Subcutaneous abdominal adipose tissue (tissue), 5 donors: ENCODE data around the gene SAC3D1.

Experiments used
- H3K27ac ChIP-seq: one replicate; pipeline ENCODE4 v1.7.0; 2013; ENCODE audit warnings: low read depth, mild to moderate bottlenecking, inconsistent platforms, low read length, moderate library complexity
- H3K27me3 ChIP-seq, 5 donors: one replicate each; pipeline ENCODE4 v1.7.0; 2013; ENCODE audit warnings: low read length in 5 of 5, inconsistent platforms in 1 of 5; ENCODE audit not compliant: control insufficient read depth in 5 of 5, insufficient read depth in 4 of 5
- H3K36me3 ChIP-seq, 5 donors: one replicate each; pipeline ENCODE4 v1.7.0; 2013; ENCODE audit warnings: low read length in 5 of 5; ENCODE audit not compliant: control insufficient read depth in 5 of 5, insufficient read depth in 5 of 5
- H3K4me1 ChIP-seq, 5 donors: one replicate each; pipeline ENCODE4 v1.7.0; 2013; ENCODE audit warnings: low read length in 5 of 5, mild to moderate bottlenecking in 3 of 5, moderate library complexity in 1 of 5; ENCODE audit not compliant: control insufficient read depth in 5 of 5, insufficient read depth in 5 of 5
- H3K4me3 ChIP-seq, 5 donors: one replicate each; pipeline ENCODE4 v1.7.0; 2013; ENCODE audit warnings: low read length in 5 of 5, low read depth in 1 of 5
- H3K9ac ChIP-seq, 5 donors: one replicate each; pipeline ENCODE4 v1.7.0; 2013; ENCODE audit warnings: low read length in 5 of 5, mild to moderate bottlenecking in 4 of 5, moderate library complexity in 3 of 5
- H3K9me3 ChIP-seq, 5 donors: one replicate each; pipeline ENCODE4 v1.7.0; 2013; ENCODE audit warnings: low read length in 5 of 5; ENCODE audit not compliant: control insufficient read depth in 5 of 5
- donor health status: healthy.
- donor health status: healthy.
- donor health status: healthy.
- donor health status: healthy.
- donor health status: healthy.

The SAC3D1 gene

DNA sequence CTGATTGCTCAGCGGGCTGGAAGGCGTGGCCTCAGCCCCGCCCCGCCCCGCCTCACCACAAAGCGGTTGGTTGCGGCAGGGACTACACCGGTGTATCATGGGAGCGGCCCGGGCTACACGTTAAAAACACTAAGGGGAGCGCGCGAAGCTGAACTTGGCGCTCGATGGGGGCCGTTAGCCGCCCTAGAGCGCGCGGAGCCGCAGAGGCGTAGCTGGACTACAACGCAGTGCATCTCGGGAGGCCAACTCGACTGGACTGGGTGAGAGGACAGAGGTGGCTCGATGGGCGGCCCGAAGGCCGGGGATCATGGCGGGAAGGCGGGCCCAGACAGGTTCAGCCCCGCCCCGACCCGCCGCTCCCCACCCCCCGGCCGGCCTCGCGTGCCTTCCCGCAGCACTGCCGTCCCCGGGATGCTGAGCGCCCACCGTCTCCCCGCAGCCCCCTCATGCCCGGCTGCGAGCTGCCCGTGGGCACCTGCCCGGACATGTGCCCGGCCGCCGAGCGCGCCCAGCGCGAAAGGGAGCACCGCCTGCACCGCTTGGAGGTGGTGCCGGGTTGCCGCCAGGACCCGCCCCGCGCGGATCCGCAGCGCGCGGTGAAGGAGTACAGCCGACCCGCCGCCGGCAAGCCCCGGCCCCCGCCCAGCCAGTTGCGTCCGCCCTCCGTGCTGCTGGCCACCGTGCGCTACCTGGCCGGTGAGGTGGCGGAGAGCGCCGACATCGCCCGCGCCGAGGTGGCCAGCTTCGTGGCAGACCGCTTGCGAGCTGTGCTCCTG is at the start of gene SAC3D1:
SAC3D1 (plus strand) TSS at position 364 of the 776 bp plus-strand sequence; CDS start at position 447, 83 bp downstream.
- peaks cover 0 to 50% (median 33%) of the 10 kb centered on the region in 5 donors for H3K4me1 ChIP-seq
- H3K27me3 ChIP-seq, result no peaks in the 10 kb centered on the region
- H3K27ac ChIP-seq, result peak within 1 kb of the TSS; percentile 88
- H3K36me3 ChIP-seq, result peaks cover 0 to 49% (median 40%) of the 10 kb centered on the region in 5 donors
- no peaks in the 10 kb centered on the region for H3K9me3 ChIP-seq
- H3K4me3 ChIP-seq, result peak within 1 kb of the TSS; percentile 59 to 82 (median 76)
- H3K9ac ChIP-seq, result peak within 1 kb of the TSS in 4 of 5 donors; percentile 72 to 80 (median 76)

DNA sequence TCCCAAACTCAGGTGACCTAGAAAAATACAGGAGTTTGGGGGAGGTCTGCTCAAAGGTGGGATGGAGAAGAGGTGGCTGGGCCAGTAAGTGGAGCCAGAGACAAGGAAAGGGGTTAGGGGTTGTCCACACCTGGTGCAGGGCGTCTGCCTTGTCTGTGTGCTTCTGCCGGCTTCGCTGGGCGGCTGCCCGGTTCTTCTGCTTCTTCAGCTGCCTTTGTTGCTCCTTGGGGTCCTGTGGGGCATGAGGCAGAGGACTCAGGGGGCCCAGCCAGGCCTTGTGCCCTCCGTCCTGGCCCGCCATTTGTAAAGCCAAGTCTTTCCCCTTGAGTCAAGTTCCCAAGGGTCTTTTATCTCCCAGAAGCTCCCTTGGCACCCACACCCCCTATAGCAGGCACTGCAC is 46.7 kb upstream of the SAC3D1 start:
- H3K27ac ChIP-seq, result no peak overlapping the region
- no peak overlapping the region for H3K9ac ChIP-seq
- peaks cover 0 to 5% (median 0%) of the 10 kb centered on the region in 5 donors for H3K27me3 ChIP-seq
- H3K9me3 ChIP-seq, result no peaks in the 10 kb centered on the region
- H3K4me3 ChIP-seq, result no peak overlapping the region
- no peaks in the 10 kb centered on the region for H3K36me3 ChIP-seq
- peaks cover 0 to 40% (median 19%) of the 10 kb centered on the region in 5 donors for H3K4me1 ChIP-seq

DNA sequence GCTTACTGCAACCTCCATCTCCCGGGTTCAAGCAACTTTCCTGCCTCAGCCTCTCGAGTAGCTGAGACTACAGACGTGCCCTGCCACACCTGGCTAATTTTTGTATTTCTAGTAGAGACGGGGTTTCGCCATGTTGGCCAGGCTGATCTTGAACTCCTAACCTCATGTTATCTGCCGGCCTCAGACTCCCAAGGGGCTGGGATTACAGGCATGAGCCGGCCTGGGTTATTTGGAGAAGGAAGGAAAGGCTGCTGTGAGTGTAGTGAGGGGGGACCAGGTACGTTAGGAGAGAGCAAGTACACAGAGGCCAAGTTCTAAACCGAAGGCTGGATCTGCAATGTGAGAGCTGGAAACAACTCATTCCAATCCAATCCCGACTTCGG is 44.7 kb upstream of the SAC3D1 start:
- Histone ChIP-seq H3K27me3 (peaks cover 0 to 5% (median 0%) of the 10 kb centered on the region in 5 donors), H3K4me1 (peaks cover 0 to 23% (median 12%) of the 10 kb centered on the region in 5 donors), H3K4me3 (peak overlapping the region; percentile 50 to 70 (median 56)), H3K9ac (peak overlapping the region in 3 of 5 donors; percentile 62 to 71 (median 68)), H3K36me3 (no peaks in the 10 kb centered on the region), H3K27ac (no peak overlapping the region), H3K9me3 (no peaks in the 10 kb centered on the region)

DNA sequence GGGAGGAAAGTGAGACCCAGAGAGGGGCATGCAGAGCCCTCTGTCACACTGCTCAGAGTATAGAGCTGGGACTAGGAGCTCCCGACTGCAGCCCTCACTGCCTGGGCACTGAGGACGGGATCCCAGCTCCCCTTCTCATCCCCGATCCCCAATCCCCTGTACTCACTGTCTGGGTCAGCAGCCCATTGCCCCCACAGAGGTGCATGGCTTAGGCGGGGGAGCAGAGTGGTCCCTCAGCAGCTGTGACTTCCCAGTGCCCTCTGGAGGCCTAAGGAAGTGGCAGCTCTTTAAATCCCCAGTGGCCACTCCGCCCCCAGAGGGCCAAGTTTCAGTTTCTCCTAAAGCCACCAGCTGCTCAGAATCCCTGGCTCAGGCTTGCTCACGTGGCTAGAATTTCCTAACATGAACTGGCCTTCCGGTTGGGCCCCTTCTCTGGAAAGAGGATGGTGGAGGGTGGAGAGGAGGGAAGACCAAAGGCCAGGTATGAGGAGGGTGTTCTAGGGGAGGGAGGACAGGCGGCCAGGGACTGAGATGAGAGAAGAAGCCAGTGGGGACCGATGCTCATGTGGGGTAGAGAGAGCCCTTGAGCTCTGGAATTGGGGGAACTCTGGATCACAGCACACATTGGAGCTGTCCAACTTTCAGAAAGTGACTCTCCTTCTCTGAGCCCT is 44.2 kb upstream of the SAC3D1 start, which contains the start of gene BATF2:
BATF2 (minus strand) TSS at position 262 of the 671 bp plus-strand sequence; CDS start at position 205, 57 bp downstream.
- H3K4me1 ChIP-seq, result peaks cover 0 to 23% (median 12%) of the 10 kb centered on the region in 5 donors
- peak within 1 kb of the TSS in 4 of 5 donors; percentile 32 to 71 (median 65) for H3K9ac ChIP-seq
- H3K4me3 ChIP-seq, result peak within 1 kb of the TSS; percentile 50 to 70 (median 56)
- H3K9me3 ChIP-seq, result no peaks in the 10 kb centered on the region
- H3K27ac ChIP-seq, result no peak within 1 kb of the TSS
- H3K27me3 ChIP-seq, result peaks cover 0 to 4% (median 0%) of the 10 kb centered on the region in 5 donors
- H3K36me3 ChIP-seq, result no peaks in the 10 kb centered on the region

DNA sequence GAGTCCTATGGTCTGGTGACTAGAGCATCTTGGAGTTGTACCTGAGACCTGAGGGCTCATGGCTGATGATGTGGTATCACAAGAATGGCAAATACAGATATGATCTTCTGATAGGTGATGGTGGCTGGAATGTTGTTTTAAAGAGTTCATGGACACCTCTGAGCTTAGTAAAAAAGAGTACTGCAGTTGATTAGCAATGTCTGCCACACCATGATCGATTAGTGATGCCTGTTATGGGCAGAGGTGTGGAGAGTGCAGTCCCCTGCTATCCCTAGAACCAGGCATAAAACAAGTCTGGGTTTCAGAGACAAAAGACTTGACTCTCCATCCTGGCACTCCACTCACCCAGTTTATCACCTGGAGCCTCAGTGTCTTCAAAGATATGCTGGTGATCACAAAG is 42.9 kb upstream of the SAC3D1 start:
- Histone ChIP-seq H3K27ac (no peak overlapping the region), H3K9ac (no peak overlapping the region)

DNA sequence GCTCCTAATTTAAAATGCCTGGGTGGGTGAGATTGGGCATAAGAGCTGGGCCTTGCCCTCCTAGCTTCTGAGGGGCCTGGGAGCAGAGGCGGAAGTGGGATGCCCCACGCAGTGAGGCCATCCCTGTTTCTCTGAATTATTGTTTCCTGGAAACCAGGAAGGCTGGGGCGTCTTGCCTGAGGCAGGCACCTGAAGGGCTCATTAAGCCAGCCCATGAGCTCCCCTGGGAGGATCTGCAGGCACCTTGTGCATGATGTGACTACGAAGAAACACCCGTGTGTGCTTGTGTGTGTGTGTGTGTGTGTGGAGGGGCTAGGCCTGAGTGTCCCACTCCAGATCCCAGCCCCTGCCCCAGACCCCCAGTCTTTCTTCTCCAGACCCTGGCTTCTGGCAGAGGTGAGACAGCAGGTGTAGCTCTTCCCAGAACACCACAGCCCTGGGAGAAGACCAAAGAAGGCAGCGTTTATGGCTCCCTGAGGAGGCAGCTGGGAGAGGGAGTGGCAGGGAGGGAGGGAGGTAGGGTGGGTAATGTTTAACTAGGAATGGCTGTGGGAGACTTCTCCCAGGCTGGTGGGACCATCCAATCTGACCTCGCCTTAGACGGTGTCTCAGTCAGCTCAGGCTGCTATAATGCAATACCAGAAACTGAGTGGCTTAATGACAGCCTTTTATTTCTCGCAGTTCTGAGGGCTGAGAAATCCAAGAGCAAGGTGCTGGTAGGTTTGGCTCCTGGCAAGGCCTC is 42.1 kb upstream of the SAC3D1 start:
- Histone ChIP-seq H3K9ac (no peak overlapping the region), H3K27ac (no peak overlapping the region), H3K27me3 (peaks cover 0 to 5% (median 4%) of the 10 kb centered on the region in 5 donors), H3K4me1 (peaks cover 0 to 23% (median 12%) of the 10 kb centered on the region in 5 donors), H3K9me3 (no peaks in the 10 kb centered on the region), H3K4me3 (no peak overlapping the region), H3K36me3 (no peaks in the 10 kb centered on the region)

More for the DNA sequence above, 42.9 kb upstream of the SAC3D1 start:
- peaks cover 0 to 5% (median 4%) of the 10 kb centered on the region in 5 donors for H3K27me3 ChIP-seq
- peaks cover 0 to 23% (median 12%) of the 10 kb centered on the region in 5 donors for H3K4me1 ChIP-seq
- H3K4me3 ChIP-seq, result no peak overlapping the region
- no peaks in the 10 kb centered on the region for H3K9me3 ChIP-seq
- no peaks in the 10 kb centered on the region for H3K36me3 ChIP-seq

DNA sequence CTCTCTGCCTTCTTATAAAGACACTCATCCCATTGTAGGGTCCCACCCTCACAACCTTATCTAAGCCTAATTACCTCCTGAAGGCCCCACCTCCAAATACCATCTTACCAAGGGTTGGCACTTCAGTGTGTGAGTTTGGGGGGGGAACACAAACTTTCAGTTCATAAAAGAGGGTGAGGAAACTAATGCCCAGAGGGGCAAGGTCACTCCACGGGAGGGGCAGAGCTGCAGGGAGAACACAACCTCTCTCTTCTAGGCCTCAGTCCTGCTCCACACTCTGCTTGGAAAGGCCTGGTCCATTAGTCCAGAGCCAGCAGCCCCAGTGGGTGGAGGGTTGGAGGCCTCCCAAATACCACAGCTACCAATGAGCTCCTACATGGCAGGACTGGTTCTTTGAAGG is 41.5 kb upstream of the SAC3D1 start:
- no peaks in the 10 kb centered on the region for H3K9me3 ChIP-seq
- no peaks in the 10 kb centered on the region for H3K36me3 ChIP-seq
- H3K9ac ChIP-seq, result no peak overlapping the region
- peaks cover 0 to 5% (median 4%) of the 10 kb centered on the region in 5 donors for H3K27me3 ChIP-seq
- no peak overlapping the region for H3K4me3 ChIP-seq
- peaks cover 0 to 20% (median 12%) of the 10 kb centered on the region in 5 donors for H3K4me1 ChIP-seq
- H3K27ac ChIP-seq, result no peak overlapping the region

DNA sequence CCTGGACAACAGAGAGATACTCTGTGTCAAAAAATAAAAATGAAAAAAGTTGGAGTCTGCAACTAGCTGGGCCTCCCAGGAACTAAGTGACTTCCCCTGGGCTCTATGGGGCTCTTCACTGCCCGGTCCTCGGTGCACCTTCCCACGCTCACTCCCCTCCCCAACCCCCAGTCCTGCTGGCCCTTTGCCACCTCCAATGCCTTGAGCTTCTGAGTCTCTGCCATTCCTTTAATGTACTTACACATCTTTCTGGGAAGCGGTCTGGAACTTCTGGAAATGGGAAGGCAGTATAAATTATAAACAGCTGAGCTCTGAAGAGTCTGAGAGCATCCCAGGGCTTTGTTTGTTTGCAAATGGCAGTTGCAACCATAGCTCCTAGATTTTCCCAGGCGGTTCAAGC is 38.3 kb upstream of the SAC3D1 start:
- Histone ChIP-seq H3K4me3 (no peak overlapping the region), H3K9me3 (no peaks in the 10 kb centered on the region), H3K27ac (no peak overlapping the region), H3K27me3 (peaks cover 0 to 5% (median 0%) of the 10 kb centered on the region in 5 donors), H3K9ac (no peak overlapping the region), H3K36me3 (no peaks in the 10 kb centered on the region), H3K4me1 (no peaks in the 10 kb centered on the region)

DNA sequence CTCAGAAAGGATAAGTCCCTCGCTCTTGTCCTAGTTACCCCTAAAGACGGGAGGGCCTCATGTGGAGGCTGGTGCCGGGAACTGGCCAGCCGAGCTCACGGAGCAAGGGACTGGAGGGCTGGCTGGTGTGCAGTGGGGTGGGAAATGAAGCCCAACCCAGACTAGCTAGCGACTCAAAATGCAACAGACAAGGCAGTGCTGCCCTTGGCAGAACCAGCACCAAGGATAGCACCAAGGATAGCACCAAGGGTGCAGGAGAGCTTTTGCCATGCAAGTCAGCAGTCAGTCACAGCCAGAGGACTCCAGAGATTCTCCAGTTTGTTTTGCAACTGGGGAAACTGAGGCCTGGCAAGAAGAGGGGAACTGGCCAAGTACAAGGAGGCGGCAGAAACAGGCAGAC is 37.7 kb upstream of the SAC3D1 start:
- H3K27me3 ChIP-seq, result peaks cover 0 to 5% (median 0%) of the 10 kb centered on the region in 5 donors
- no peaks in the 10 kb centered on the region for H3K4me1 ChIP-seq
- H3K9me3 ChIP-seq, result no peaks in the 10 kb centered on the region
- no peaks in the 10 kb centered on the region for H3K36me3 ChIP-seq
- H3K27ac ChIP-seq, result no peak overlapping the region
- no peak overlapping the region for H3K9ac ChIP-seq
- no peak overlapping the region for H3K4me3 ChIP-seq
